Anterior cingulate cortex (tissue), 58 donors: ENCODE measurements around the gene KLHL24.
"Not testable (repeated sequence)": the region's sequence is repeated elsewhere in the genome, so short reads cannot be mapped to it uniquely, and the experiment has no call there.

Experiments
- DNase-seq, 58 donors: peaks; one replicate each; lab custom pipeline; 2025; lab: John Stamatoyannopoulos, UW

The KLHL24 gene

GRCh38 chr3:183635431-183636220 lies at the start of gene KLHL24:
Gene KLHL24, plus strand, starts transcription at chr3:183635623. Its CDS starts 14,734 bp downstream, at chr3:183650357.
- peak; percentile 75 to 97 (median 94) for DNase-seq

- no peak for DNase-seq
Measured at GRCh38 chr3:183586477-183586876, 48.9 kb upstream of the KLHL24 start.

- DNase-seq, result no peak
Measured at GRCh38 chr3:183587336-183587735, 48.1 kb upstream of the KLHL24 start.

- no peak for DNase-seq
Measured at GRCh38 chr3:183590442-183590841, 45.0 kb upstream of the KLHL24 start.

- DNase-seq, result no peak
Measured at GRCh38 chr3:183591881-183592521, 43.4 kb upstream of the KLHL24 start.

- DNase-seq, result no peak
Measured at GRCh38 chr3:183592821-183593220, 42.6 kb upstream of the KLHL24 start.

- DNase-seq, result no peak
Measured at GRCh38 chr3:183594636-183595035, 40.8 kb upstream of the KLHL24 start.

GRCh38 chr3:183597959-183598358 lies 37.5 kb upstream of the KLHL24 start:
- no peak for DNase-seq

- not testable (repeated sequence) for DNase-seq
Measured at GRCh38 chr3:183611326-183611725, 24.1 kb upstream of the KLHL24 start.

- no peak for DNase-seq
Measured at GRCh38 chr3:183613366-183614285, 21.8 kb upstream of the KLHL24 start.

GRCh38 chr3:183618542-183618941 lies 16.9 kb upstream of the KLHL24 start:
- no peak for DNase-seq

- DNase-seq, result no peak
Measured at GRCh38 chr3:183619010-183619409, 16.4 kb upstream of the KLHL24 start.

- no peak for DNase-seq
Measured at GRCh38 chr3:183619624-183620251, 15.7 kb upstream of the KLHL24 start.

GRCh38 chr3:183620252-183620628 lies 15.2 kb upstream of the KLHL24 start:
- no peak for DNase-seq

- not testable (repeated sequence) for DNase-seq
Measured at GRCh38 chr3:183622473-183622872, 12.9 kb upstream of the KLHL24 start.

GRCh38 chr3:183626877-183627594 lies 8.4 kb upstream of the KLHL24 start:
- DNase-seq, result no peak

- DNase-seq, result no peak
Measured at GRCh38 chr3:183629546-183630301, 5.7 kb upstream of the KLHL24 start.

GRCh38 chr3:183631715-183632114 lies 3.7 kb upstream of the KLHL24 start:
- no peak for DNase-seq

GRCh38 chr3:183632725-183633124 lies 2.7 kb upstream of the KLHL24 start:
- not testable (repeated sequence) for DNase-seq
